GM12891 (cell line): Measurements from ENCODE around the gene FAM184A.

ENCODE experiments used
- DNase-seq: peaks from one replicate; pipeline ENCODE4 v3.0.0; 2011; ENCODE audit warnings: low spot score; ENCODE audit not compliant: insufficient read length
- FAIRE-seq: peaks from 2 replicates; lab custom pipeline; 2011; peaks lifted over from hg19 to GRCh38; lab: Jason Lieb, UNC
- PAX5 ChIP-seq: IDR thresholded peaks from 2 replicates; pipeline ENCODE4 v1.6.1; 2011; ENCODE audit warnings: low read length, moderate library complexity, mild to moderate bottlenecking; ENCODE audit not compliant: insufficient read depth, severe bottlenecking
- POLR2A ChIP-seq: IDR thresholded peaks from 2 replicates; pipeline ENCODE4 v1.6.1; 2011; ENCODE audit warnings: low read depth, low read length, control low read depth
- POLR2AphosphoS5 ChIP-seq: IDR thresholded peaks from 2 replicates; pipeline ENCODE4 v1.6.1; 2011; ENCODE audit warnings: low read depth, low read length, control low read depth
- POU2F2 ChIP-seq: IDR thresholded peaks from 2 replicates; pipeline ENCODE4 v1.6.1; 2011; ENCODE audit warnings: low read depth, mild to moderate bottlenecking, control low read depth, low read length, moderate library complexity
- SPI1 ChIP-seq: IDR thresholded peaks from 2 replicates; pipeline ENCODE4 v1.6.1; 2011; ENCODE audit warnings: low read depth, low read length, control low read depth
- TAF1 ChIP-seq: IDR thresholded peaks from 2 replicates; pipeline ENCODE4 v1.6.1; 2011; ENCODE audit warnings: low read depth, low read length, control low read depth

Gene FAM184A

DNA sequence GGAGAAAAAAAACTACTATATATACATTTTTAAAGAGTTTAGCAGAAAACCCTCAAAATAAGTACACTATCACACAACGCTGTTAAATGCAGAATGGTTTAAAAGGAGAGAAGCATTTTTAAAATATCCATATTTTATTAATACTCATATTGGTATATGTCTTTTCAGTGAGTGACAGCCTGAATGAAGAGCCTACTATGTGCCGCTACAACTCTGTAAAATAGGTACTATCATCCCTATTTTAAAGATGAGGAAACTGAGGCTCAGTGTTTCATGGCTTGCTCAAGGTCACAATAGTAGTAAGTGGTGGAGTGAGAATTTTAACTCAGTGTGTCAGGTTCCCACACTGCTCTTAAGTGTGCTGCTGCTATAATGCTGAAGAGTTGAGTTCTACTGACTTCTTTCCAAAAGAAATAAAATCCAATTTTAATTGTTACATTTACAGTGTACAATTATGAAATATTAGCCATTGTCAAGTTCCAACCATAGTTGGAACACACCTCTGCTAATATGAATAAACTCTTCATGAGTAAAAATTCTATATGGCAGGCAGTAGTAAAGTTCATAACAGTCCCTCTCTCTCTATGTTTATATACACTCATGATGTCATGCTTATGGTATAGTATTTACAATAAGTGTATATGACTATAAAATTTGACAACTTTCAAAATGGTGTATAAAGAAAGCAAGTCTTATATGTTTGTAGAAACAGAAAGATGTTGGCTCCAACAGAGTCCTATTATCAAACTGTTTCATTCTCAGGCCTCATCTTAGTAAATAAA, 3.1 kb downstream of the FAM184A start:
- no peak for TF ChIP-seq SPI1
- TF ChIP-seq POU2F2, result no peak
- no peak for TF ChIP-seq PAX5
- TF ChIP-seq POLR2A, result no peak
- TF ChIP-seq TAF1, result no peak
- TF ChIP-seq POLR2AphosphoS5, result no peak
- DNase-seq, result no peak
- no peak for FAIRE-seq

DNA sequence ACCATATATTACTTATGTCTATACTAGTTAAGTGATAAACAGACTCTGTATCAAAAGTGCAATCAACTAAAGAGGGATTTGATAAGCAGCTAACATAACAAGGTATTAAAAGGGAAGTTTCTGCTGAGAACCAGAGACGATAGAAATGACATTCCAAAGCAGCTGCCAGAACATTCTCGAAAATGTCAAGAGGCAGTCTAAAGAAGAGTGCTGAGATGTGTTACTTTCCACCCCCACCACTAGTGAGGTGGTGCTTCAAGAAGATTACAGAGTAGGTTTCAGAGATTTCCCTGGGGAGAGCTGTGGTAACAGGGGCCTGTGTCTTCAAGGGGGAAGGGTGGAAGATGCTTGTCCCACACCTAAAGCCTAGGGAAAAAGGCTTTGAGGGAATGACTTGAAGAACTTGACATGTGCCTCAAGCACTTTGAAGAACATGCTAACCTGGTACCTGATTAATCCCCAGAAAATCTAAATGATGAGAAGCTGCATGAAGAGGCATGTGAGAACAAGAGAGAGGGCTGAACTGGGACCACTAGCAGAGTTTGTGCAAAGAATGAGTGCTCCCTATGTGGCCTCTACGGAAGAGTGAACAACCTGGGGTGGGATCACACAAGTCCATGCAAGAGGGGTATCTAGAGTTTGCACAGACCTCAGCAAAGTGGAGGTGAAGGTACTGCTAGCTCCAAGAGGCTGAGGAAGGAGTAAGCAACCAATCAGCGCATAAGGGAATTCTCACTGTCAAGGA, 5.0 kb downstream of the FAM184A start:
- FAIRE-seq, result no peak
- TF ChIP-seq POU2F2, result no peak
- DNase-seq, result no peak

DNA sequence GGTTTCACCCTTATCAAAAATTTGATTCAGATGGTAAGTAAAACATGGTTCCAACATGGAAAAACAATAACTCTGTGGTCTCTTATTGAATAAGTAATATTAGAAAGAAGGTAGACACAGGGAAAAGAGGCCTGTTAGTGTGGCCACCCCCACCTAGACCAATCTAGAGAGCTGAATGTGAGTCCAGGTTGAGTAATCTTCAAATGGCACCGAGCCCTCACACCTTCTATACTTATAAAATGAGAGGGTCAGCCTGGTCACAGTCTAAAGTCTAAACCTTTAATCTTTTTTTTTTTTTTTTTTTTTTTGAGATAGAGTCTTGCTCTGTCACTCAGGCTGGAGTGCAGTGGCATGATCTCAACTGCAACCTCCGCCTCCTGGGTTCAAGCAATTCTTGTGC, 6.9 kb downstream of the FAM184A start:
- FAIRE-seq (no peak), DNase-seq (no peak)
- TF ChIP-seq POLR2A, result no peak
- no peak for TF ChIP-seq POLR2AphosphoS5
- no peak for TF ChIP-seq PAX5
- TF ChIP-seq SPI1, result no peak
- no peak for TF ChIP-seq POU2F2
- no peak for TF ChIP-seq TAF1

DNA sequence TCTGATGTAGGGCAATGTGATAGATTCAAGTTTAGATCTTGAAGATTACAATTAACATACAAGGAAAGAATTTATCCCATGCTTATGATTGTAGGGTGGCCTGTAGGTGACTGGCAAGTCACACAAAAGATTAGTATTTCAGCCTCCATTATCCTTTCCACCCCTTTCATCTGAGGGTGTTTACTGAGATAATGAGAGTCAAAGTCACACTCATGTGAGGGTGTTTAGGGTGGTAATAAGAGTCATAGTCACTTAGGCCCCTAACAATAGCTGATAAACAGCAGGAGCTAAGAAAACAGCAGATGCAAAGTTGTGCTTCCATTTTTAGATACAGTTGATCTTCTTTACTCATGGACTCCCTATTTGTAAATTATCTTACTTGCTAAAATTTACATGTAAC, 11.4 kb downstream of the FAM184A start:
- DNase-seq (no peak), FAIRE-seq (no peak)
- no peak for TF ChIP-seq PAX5
- no peak for TF ChIP-seq TAF1
- no peak for TF ChIP-seq POLR2A

DNA sequence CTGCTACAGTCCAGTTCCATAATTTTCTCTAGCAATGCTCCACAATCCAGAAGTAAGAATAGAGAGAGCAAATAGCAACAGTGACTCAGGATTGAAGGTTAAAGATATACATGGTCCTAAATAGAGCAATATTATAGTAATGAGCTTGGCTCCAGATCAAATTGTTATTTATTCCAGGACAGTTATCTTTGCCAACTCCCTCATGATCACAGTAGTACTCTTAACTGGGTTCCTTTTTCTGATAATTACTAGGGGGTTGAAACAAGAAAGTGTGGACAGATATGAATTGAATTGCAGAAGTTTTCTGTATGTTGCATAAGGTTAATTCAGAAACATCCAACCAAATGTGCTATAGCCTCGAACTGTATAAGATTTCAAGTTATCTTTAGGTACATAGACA, 11.9 kb downstream of the FAM184A start:
- TF ChIP-seq SPI1 (no peak), POLR2A (no peak), POLR2AphosphoS5 (no peak), POU2F2 (no peak), TAF1 (no peak), PAX5 (no peak)
- FAIRE-seq (no peak), DNase-seq (no peak)

DNA sequence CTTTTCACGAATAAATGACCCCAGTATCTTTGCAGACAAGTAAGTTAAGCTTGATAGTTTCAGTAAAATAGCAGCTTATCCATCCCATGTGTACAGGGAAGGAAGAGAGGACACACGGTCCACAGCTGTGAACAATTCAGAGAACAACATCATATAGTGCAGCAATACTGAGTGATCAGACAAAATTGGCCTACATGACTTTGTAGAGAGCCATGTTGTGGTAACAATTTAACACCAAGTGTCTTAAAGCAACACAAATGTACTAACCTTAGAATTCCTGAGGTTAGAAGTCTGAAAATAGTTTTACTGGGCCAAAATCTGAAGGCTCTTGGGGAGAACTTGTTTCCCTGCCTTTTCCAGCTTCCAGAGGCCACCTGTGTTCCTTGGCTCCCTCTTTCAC, 12.5 kb downstream of the FAM184A start:
- FAIRE-seq, result no peak
- TF ChIP-seq POLR2A (no peak), SPI1 (no peak), POU2F2 (no peak)

DNA sequence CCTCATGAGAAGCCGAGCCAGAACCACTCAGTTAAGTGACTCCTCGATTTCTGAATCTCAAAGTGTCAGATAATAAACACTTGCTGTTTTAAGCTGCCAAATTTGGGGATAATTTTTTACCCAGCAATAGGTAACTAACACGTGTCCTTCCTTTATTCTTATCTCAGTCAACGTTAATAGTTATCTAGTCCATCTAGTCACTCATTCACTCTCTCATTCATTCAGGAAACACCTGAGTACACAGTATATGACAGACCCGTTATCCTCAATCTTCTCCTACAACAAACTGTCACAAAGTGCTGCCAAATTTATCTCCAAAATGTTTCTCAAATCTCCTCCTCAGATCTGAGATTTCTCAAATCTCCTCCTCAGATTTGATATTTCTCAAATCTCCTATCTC, 13.1 kb downstream of the FAM184A start:
- TF ChIP-seq POLR2AphosphoS5, result no peak
- no peak for TF ChIP-seq POU2F2
- no peak for TF ChIP-seq TAF1
- TF ChIP-seq PAX5, result no peak
- no peak for TF ChIP-seq SPI1
- no peak for TF ChIP-seq POLR2A
- DNase-seq, result no peak
- FAIRE-seq, result no peak

More for the DNA sequence above, 12.5 kb downstream of the FAM184A start:
- DNase-seq, result no peak

DNA sequence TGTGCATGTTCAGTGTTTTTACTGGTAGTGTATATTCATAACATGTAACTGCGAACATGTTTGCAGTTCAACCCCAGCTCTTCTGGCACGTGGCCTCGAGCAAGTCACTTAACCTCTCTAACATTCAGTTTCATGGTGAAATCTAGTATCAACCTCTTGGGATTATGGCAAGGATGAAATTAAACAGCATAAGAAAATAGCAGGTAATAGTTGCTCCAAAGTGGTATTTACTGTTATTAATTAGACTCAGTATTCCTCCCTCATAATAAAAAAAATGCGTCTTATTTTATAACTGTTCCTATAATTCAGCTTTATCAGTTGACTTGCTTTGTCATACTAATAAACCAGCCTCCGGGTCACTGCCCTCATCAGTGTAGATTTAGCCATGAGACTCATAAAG, 15.0 kb downstream of the FAM184A start:
- FAIRE-seq (no peak), DNase-seq (no peak)
- TF ChIP-seq SPI1, result no peak
- no peak for TF ChIP-seq TAF1
- no peak for TF ChIP-seq POLR2AphosphoS5
- no peak for TF ChIP-seq POU2F2
- TF ChIP-seq POLR2A, result no peak
- TF ChIP-seq PAX5, result no peak

DNA sequence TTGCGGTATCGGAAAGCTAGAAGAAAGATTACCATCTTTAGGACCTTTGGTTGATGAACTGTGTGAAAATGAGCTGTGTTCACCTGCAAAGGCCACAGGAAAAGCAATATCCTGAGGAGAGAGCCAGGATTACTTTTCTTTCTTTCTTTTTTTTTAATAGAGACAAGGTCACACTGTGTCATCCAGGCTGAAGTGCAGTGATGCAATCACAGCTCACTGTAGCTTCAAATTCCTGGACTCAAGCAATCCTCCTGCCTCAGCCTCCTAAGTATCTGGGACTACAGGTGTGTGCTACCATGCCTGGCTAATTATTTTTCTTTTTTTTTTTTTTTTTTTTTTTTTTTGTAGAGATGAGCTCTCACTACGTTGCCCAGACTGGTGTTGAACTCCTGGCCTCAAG, 17.2 kb downstream of the FAM184A start:
- FAIRE-seq (no peak), DNase-seq (no peak)
- TF ChIP-seq POLR2AphosphoS5 (no peak), TAF1 (no peak), SPI1 (no peak), POU2F2 (no peak), PAX5 (no peak)

DNA sequence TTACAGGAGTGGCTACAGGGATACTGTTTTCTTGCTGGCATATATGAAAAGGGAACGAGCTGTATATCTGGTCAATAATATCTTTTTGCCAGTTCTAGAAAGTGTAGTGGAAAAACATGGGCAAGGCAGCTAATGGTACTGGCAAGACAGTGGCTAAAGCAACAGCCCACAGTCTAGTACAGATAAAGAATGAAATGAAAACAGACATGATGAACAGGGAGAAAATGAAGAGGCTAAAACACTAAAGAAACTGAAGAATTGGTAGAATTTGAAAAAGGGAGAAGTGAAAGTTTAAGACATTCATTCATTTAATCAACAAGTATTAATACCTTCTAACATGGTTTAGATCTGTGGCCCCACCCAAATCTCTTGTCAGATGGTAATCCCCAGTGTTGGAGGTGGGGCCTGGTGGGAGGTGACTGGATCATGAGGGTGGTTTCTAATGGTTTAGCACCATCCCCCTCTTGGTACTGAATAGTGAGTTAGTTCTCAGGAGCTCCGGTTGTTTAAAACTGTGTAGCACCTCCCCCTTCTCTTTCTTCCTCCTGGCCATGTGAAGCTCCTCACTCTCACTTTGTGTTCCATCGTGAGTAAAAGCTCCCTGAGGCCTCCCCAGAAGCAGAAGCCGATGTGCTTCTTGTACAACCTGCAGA, 18.1 kb downstream of the FAM184A start:
- TF ChIP-seq PAX5, result no peak
- no peak for TF ChIP-seq TAF1
- 0 out of 2 replicates have a peak, but pooled peaks have one; percentile 7 for TF ChIP-seq SPI1
- no peak for FAIRE-seq
- DNase-seq, result no peak
